Epithelial cell of prostate (primary cell): ENCODE data around the gene DUSP15.

Experiments used
- DNase-seq: peaks from one replicate; pipeline ENCODE4 v3.0.0-alpha.2; 2011; ENCODE audit warnings: low read depth, low spot score
- H3K27ac ChIP-seq: fragments of 450-650 bp; 2 replicates; pipeline ENCODE4 v1.5.1; 2017; ENCODE audit warnings: mild to moderate bottlenecking

Gene DUSP15

DNA sequence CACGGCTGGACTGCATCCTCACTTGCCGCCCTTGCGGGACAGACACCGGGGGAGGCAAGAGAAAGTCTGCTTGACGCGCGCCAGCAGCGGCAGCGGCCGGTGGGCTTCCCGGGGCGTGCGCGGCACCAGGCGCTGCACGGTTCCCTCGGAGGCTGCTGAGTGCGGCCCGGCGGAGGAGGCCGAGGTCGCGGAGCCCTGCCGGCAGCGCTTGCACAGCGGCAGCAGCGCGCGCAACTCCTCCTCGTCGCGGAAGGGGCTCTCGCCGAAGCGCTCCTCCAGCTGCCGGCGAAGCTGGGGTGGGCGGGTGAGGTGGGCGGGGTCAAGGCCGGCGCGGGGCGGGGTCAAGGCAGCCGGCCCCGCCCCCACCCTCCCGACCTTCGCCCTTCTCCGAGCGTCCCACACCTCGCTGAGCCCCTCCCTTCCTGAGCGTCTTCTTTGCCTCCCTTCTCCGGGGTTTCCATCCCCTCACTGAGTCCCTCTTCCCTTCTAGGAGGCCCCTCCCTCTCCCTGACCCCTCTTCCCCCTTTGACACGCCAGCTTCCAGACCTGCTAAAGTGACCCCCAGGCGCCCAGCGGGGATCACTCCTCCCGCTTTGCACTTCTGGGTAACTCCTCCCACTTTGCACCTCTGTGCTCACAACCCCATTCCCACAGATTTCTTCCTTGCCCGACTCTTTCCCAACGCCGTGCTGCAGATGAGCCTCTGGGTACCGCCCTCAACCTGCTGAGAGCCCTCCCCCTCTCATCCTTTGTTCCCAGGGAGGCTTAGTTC lies 8.8 kb downstream of the DUSP15 start:
- H3K27ac ChIP-seq = no peak overlapping the region
- no peak for DNase-seq

DNA sequence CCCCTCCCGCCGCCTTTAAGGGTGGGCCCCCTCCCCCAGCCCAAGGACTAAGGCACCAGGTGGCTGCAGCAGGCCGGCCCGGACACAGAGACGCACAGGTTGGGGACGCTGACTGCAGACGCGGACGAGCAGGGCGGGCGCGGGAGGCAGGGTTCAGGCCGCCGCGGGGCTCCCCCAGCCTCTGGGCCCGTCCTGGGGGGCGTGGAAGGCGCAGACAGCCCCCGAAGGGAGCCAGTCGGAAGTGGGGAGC lies 9.3 kb downstream of the DUSP15 start:
- no peak for DNase-seq
- H3K27ac ChIP-seq = no peak overlapping the region

DNA sequence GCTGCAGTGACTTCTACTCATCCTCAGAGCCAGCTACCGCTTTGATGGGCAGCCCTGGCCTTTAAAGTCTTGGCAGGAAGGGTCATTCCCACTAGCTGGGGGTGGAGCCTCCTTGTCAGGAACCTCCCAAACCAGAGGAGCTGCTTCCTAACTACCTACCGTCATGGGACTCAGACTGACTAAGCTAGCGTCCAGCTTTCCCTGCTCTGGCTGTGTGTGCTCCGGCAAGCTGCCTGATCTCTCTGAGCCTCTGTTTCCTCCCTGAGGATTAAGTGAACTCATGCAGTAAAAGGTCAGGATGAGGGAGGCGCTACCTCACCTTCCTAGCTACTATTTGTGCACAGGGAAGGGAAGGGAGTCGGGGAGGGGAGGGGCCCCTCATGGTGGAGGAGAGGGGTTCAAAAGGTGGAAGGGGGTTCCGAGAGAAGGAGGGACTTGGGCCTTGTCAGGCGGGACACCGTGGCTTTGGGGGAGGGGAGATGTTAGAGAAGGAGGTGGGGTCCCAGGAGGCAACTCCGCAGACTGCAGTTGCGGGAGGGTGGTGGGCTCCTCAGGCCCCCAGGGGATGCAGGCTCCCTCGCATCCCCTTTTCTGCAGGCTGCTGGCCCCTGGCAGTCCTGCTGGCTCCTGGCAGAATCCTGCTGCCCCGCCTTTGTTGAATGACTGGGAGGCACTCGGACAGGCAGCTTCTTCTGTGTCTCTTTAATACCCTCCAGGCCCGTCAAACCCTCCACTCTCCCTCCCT lies 9.8 kb downstream of the DUSP15 start:
- DNase-seq = peak; percentile 37
- H3K27ac ChIP-seq = no peak overlapping the region

DNA sequence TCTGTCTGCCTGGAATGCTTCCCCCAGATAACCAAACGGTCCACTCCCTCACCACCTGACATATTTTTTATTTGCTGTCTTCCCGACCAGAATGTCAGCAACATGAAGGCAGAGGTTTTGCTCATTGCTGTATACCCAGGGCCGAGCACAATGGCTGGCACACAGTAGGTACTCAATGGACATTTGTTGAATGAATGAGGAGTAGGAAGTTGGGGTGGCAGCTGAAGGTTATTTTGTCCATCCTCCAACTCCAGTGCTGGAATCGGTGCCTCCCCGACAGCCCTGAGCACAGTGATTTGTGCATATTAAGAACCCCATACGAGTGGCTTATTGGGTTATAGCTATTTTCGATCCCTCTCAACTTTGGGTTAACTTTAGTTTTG lies 10.3 kb downstream of the DUSP15 start:
- DNase-seq = no peak
- H3K27ac ChIP-seq = no peak overlapping the region

DNA sequence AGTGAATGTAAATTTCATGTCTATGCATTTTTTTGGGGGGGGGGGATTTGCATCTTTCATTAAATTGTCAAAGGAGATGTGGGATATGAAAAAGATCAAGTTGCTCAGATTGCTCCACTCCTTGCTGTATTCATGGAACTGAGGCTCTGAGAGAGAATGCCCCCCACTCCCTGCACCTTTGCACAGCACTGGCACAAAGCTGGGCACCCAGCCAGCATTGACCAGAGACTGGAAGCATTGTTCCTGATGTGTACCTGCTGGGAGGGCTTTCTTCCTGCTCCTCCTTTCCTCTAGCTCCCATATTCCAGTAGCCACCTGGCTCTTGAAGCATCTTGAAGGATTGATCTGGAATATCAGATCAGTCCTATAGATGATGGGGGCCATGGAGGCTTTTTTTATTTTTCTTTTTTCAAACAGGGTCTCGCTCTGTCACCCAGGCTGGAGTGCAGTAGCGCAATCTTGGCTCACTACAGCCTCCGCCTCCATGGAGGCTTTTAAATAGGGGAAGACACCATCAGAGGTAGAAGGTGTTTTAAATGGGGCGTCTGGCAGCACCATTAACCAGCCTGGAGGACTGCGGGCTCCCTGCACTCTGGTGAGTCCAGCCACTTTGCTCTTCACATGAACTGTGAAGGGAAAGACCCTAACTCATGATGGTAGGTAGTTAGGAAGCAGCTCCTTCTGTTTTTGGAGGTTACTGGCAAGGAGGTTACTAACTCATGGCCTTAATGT lies 10.9 kb downstream of the DUSP15 start:
- DNase-seq = no peak
- no peak overlapping the region for H3K27ac ChIP-seq

DNA sequence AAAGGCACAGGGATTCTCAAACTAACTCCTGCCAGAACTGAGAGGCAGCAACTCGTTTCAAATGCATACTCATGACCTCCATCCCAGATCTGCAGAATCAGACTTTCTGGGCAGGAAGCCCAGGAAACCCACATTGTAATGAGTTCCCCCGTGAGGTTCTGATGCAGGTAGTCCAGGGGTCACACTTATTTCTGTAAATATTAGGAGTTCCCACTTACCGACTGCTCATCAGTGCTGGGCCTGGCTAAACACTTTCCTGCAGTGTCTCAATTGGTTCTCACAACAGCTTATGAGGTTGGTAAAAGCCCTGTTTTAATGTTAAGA lies 11.6 kb downstream of the DUSP15 start:
- no peak overlapping the region for H3K27ac ChIP-seq
- no peak for DNase-seq

DNA sequence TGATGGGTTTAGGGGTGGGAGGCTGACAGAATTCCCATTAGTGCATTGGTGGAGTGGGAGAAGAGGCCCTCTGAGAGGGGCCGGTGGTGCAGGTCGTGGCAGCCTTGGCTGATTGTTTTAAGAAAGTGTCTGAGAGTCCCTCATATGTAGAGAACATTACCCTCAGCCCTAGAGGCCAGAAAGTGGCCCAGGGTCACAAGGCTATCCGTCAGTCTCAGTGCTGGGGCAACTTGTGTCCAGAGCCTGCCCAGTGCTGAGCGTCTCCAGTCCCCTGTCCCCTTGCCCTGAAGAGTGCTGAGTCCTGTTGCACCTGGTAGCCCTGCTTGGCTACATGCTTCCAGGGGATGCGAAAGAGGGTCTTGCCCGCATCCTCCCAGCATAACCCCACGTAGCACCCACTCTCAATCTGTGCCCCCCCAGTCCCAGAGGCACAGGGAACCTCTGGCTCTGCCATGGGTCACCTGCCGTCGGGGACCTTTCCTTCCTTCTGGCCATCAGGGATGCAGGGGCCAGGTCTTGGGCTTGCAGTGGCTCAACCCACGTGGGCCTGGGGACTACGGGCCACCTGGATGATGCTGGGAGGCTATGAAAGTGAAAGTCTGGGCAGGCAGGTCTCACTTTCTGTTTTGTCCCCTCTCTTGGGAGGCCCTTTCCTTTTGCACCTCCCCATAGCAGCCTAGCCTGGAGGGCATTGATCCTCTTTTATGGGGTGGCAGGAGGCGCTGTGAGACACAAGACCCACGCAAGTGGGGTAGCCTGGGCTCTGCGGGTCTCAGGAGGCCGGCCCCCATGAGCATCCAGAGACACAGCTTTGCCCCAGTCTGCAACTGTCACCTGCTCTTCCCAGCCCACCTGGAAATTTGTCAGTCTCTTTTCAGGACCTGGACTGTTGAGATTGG lies 12.2 kb downstream of the DUSP15 start:
- DNase-seq = no peak

DNA sequence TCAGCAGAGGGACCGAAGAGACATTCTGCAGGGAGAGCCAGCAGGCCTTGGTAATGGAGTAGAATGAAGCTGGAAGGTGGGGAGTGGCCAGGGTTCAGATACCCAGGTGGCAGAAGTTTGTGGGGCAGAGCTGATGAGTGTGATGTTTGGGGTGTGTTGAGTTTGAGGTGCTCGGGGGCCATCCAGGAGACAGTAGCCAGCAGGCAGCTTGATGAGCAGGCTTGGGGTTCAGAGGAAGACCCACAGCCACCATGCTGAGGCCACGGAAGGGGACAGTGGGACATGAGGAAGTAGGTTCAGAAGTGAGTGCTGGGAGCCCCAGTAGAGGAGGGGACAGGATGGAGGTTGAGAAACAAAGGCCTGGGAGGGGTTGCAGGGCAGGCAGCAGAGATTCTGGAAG lies 13.8 kb downstream of the DUSP15 start:
- DNase-seq = no peak
- H3K27ac ChIP-seq = no peak overlapping the region

More for the DNA sequence above, 12.2 kb downstream of the DUSP15 start:
- no peak overlapping the region for H3K27ac ChIP-seq

DNA sequence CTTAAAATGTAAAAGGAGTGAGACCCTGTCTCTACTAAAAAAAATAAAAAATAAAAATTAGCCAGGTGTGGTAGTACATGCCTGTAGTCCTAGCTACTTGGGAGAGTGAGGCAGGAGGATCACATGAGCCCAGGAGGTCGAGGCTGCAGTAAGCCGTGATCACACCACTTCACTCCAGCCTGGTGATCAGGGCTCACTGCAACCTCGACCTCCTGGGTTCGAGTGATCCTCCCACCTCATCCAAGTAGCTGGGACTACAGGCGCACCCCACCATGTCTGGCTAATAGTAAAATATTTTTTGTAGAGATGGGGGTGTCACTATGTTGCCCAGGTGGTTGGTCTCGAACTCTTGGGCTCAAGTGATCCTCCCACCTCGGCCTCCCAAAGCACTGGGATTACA lies 16.8 kb downstream of the DUSP15 start:
- DNase-seq = no peak
- H3K27ac ChIP-seq = no peak overlapping the region

DNA sequence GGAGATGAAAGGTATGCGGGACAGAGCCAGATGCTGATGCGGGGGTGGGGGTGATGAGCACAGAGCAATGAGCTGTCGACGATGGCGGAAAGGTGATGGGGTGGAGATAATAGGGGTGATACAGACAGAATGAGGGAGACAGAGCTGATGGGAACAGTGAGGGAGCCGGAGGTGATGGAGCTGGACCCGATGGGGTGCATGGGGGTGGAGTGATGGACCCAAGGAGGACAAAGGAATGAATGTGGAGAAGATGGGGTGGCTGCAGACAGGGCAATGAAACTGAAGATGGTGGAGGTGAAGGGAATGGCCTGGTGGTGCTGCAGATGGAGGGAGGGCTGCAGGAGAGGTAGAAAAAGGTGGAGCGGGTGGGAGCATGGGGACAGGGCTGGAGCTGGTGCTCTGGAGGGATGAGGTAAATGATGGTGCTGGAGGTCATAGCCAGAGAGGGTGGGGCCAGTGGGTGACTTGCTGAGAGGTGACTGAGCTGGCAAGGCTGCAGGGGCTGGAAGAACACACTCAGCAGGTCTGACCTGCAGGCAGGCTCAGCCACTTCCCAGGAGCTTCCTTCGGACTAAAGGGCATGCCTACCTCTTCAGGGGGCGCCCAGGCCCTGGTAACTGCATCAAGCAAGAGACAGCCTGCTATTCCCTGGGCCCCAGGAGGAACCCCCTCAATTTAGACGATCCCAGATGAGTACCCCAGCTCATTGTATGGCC lies 18.9 kb downstream of the DUSP15 start:
- no peak for DNase-seq

DNA sequence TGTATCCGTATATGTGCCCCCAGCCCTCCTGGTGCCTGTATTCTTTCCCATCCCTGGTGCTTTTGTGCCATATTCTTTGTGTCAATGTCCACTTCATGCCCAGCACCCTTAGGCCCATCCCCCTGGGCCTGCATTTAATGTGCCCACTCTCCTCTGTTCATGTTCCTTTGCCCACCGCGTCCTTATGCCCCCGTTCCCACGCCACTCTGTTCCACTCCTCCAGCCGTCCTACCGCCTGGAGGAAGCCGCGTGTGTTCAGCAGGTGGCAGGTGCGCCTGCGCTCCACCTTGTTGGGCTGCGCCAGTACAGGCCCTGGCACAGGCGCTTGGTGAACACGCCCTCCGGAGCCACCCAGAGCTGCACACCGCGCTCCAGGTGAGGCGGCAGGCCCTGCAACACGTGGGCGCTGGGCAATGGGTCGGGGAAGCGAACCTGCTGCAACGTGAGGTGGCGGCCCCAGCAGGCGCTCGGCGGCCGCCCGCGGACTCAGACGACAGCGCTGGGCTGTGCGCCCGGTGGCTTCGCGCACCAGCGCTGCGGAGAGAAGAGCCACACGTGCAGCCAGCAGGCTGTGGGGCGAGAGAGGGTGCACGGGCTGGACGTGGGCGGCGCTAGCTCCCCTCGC lies 20.9 kb downstream of the DUSP15 start:
- H3K27ac ChIP-seq = no peak overlapping the region
- peak; percentile 41 for DNase-seq

More for the DNA sequence above, 18.9 kb downstream of the DUSP15 start:
- no peak overlapping the region for H3K27ac ChIP-seq

DNA sequence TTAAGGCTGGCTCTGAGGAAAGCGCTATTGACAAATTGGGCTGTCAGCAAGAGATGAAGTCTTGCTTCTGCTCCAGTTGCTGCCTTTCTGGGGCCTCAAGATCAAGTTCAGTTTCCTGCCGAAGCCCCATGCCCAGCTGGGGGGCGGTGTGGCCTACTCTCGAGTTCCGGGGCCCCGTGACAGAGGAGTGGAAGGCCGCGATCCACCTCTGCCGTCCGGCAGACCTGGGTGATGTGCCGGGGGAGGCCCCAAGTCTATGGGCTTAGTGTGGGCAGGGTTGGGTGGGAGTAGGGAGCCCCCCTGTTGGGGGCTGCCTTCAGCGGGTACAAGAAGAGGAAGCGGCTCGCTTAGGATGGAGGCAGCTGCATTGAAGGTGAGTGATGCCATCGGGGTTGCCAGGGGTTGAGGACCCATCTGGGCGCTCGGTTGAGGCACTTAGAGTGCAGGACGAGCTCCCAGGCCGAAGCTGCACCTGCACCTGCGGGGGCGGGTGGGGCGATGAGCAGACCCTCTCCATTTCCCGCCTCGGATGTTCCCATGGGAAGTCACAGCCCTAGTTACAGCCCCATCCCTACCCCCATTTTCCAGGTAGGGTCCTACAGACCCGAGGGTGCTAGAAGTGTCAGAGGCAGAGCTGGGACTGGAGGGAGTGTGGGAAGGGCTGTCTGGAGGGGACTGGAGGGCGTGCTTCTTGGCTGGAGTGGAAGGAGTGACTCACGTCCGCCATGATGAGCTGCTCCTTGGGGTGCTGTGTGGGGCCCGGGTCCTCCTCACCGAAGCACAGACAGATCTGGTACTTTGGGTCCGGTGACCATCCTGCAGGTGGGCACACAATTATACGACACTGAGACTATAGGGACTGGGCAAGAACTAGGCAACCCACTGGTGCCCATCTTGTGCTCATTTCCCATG lies 22.0 kb downstream of the DUSP15 start:
- no peak for DNase-seq
- no peak overlapping the region for H3K27ac ChIP-seq

DNA sequence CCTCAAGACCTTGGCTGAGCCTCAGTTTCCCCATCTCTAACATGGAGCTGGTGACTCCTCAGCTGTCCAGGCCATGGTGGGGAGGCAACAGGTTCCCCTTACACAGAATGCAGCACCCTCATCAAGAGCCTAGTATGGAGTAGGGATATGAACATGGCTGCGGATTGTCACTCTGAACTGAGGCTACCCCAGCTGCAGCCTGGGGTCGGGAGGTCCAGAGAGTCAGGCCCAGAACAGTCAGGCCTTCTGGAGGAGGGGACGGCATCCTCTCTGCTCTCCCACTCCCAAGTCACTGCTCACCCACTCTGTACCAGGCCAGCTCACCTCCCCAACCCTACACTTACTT lies 23.6 kb downstream of the DUSP15 start:
- DNase-seq = no peak
- no peak overlapping the region for H3K27ac ChIP-seq

DNA sequence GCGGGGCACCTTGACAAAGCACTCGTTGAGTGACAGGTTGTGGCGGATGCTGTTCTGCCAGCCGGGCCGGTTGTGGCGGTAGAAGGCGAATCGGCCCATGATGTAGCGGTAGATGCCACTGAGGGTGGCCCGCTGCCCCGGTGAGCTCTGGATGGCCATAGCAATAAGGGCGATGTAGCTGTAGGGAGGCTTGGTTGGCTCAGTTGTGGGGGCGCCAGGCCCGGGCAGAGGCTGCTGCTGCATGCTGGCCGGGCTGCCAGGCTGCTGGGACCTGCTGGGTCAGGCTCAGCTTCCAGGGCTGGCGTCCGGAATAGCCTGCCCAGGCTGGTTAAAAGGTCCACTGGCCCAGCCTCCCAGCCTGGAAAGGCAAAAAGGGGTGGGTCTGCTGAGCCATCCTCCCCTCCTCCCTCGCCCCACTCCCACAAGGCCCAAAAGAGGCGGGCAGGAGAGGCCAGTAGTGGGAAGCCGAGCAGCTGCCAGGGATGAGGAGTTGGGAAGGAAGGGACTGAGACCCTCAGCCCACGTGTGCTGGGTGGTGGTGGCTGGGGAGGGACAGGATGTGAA lies 24.9 kb downstream of the DUSP15 start, which contains the start of gene FOXS1:
Gene FOXS1, minus strand, starts transcription at position 305 of the 564 bp plus-strand sequence. Its CDS starts 62 bp downstream, at position 243.
- H3K27ac ChIP-seq = no peak within 1 kb of the TSS
- no peak for DNase-seq

DNA sequence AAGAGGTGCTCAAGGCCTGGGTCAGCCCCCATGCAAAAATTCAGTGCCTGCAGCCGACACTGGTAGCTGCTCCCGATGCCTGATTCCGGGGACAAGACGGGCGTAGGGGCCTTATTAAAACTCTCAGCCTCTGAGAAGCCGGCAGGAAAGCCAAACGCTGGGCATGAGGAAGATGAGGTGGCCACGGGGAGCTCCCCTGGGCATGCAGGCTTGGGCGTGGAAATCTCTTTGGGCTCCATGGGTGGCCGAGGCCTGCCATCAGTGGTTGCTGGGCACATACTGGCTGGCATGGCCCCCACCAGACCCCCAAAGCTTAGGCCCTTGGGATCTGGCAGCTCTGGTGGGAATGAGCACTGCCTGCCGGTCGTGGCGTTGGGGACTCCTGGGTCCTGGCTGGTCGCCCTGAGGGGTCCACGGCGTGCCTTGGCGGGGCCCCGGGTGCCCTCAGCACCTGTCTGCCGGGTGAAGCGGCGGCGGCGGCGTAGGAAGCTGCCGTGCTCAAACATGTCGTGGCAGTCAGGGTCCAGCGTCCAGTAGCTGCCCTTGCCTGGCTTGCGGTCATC lies 25.5 kb downstream of the DUSP15 start:
- no peak overlapping the region for H3K27ac ChIP-seq
- DNase-seq = no peak

DNA sequence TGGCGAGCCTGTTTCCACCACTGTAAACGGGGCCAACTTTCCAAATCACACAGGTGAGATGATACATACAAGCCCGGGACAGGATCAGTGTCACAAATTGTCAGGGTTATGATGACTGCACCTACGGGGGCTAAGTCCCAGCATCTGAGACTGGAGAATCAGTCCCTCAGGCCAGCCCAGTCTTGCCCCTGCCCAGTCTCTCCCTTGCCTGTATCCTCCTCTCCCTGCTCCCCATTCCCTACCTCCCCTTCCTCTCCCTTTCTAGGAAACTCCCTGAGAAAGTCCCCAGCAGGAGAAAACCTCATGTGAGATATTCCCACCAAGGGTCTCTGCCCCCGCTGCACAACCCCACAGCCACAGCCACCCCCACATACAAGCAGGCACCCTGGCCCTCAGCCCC lies 26.4 kb downstream of the DUSP15 start:
- DNase-seq = no peak
- no peak overlapping the region for H3K27ac ChIP-seq

DNA sequence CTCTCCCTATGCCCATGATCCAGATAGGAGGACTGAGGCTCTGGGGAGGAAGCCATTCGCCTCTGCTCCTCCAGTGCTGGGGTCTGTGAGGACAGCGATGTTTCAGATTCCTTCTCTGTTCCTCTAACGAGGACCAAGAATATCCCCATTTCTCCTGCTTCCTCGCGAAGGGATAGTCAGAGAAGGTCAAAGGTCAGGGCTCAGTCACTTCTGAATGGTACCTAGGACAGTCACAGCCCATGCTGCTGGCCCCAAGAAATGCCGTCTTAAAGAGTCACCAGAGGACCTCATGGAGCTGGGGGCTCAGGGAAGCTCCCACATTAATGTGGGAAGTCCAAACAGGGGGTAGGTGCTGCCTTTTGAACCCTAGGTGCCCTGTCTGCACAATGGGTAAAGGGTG lies 27.0 kb downstream of the DUSP15 start:
- no peak for DNase-seq
- no peak overlapping the region for H3K27ac ChIP-seq
